DMS114 treated with DMSO at 0.1 percent for 48 hours (cell line): ENCODE results near the gene ADGRE1.

ENCODE experiments used
- DNase-seq: peaks from one replicate; lab custom pipeline; 2025; ENCODE audit not compliant: unreplicated experiment; lab: John Stamatoyannopoulos, UW

The ADGRE1 gene

DNA sequence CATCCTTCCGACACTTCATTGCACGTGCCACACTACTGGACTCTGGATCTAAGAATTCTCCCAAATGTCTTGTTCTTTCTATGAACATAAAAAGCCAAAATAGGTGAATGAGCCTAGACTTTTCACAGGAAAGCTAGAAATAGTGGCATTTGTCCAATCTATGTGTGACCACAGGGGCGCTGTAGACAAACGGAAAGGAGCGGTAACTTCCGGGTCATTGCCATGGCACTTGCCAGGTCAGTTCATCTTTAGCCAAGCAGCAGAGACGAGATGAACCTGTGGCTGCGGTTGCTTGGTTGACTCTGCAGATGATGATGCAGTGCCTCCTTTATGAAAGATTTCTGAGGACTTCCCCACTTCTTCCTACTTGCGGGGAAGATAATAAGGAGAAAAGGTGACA lies 65.6 kb downstream of the ADGRE1 start:
- DNase-seq = no peak

DNA sequence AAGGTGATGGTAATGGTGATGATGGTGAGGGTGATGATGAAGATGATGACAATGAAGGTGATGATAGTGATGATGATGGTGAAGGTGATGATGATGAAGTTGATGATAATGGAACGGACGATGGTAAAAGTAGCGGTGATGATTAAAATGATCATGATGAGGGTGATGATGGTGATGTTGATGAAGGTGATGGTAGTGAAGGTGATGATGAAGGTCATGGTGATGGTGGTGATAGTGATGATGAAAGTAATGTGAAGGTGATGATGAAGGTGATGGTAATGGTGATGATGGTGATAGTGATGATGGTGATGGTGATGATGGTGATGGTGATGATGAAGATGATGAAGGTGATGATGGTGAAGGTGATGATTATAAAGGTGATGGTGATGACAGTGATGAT lies 67.7 kb downstream of the ADGRE1 start:
- no peak for DNase-seq

DNA sequence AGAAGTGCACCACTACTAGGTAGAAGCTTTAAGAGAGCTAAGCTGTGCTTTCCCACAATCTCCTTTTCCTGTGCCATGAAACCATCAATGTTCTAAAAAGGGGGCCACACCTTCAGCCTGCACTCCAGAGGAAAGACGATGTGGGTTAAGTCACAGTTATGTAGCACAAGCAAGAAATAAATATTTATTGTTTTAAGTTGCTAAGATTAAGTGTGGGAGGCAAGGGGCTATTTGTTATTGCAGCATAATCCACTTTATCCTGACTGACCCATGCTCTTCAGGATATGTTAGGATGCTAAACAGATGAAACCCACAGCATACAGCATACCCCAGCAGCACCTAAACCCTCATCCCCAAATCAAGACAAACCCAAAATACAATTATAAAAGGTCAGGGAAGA lies 69.2 kb downstream of the ADGRE1 start:
- no peak for DNase-seq

DNA sequence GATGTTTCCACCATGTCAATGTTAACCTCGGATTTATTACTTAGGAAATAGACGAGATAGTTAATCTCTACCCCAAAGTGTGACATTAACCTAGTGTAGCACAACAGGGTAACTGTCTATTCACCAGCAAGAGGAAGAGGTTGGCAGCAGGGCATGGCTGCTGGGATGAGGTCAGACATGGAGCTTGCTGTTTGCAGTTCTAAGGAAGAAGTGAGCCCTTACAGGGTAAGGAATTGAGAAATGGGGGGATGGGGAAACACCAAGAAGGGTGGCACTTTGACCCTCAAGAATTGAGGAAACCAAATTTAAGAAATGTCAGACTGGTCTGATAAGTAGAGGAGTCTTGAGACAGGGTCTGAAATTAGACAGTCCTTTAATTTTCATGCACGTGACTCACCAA lies 71.4 kb downstream of the ADGRE1 start:
- DNase-seq = no peak

DNA sequence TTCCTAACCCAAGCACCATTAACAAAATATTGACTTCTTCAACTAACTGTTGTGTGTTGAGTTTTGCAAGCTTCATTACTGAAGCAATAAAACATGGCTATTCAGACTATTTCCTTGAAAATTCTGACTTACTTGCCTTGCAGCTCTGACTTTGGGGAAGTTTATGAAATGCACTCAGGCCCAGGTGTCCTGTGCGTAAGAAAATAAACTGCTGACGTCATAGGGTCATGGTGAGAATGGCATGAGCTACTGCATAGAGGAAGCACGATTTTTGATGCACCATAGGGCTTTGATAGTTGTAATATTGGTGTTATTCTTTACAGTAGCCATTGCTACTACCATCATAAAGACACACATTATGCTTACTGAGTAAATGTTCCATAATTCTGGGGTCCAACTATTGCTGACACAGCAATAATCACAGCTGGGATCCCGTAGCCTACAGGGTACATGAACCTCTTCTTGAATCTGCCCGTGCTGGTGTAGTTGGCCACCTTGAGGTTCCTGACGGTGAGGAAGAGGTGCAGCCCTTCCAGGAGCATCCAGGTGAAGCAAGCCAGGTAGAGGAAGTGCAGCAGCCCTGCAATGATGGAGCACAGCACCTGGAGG lies 76.0 kb downstream of the ADGRE1 start:
- DNase-seq = no peak

DNA sequence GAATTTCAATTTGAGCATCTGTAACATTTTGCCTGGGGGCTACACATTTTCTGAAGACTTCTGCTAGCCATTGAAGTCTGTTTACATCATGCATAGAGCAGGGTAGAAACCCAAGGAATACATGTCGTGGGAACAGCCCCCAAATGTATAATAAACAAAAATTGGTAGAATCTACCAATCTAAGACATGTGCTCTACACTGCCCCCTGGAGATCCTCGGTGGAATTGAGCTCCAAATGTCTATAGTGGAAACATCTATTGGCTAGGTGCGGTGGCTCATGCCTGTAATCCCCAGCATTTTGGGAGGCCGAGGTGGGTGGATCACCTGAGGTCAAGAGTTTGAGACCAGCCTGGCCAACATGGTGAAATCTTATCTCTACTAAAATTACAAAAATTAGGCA lies 76.6 kb downstream of the ADGRE1 start:
- no peak for DNase-seq

DNA sequence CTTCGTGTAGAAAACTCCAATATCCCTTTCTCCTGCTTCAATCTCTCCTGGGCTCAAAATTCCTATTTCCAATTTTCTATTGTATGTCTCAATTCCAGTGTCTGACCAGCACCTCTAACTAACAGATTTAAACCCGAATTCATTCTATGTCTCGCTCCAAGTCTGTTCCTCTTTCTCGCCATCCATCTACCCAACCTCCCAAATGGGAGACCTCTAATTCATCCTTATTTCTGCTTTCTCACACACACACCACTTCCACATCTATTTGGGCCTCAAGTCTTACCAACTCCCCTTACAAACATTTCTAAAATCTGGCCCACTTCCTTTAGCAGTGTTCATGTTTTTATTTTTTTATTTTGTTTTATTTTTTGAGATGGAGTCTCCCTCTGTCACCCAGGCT lies 80.6 kb downstream of the ADGRE1 start:
- no peak for DNase-seq

DNA sequence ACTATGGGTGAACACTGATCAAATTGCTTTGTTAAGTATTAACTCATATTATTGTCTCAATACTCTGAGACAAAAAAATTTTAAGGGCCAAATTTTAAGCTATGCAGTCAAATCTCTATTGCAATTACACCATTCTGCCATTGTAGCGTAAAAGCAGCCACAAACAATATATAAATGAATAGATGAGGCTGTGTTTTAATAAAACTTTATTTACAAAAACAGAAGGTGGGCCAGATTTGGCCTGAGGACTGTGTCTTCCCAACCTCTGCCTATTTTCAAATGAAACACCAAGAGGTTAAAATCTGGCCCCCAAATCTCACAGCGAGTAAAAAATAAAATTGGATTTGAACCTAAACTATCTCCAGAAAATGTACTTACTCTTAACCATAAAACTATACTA lies 82.1 kb downstream of the ADGRE1 start:
- no peak for DNase-seq

DNA sequence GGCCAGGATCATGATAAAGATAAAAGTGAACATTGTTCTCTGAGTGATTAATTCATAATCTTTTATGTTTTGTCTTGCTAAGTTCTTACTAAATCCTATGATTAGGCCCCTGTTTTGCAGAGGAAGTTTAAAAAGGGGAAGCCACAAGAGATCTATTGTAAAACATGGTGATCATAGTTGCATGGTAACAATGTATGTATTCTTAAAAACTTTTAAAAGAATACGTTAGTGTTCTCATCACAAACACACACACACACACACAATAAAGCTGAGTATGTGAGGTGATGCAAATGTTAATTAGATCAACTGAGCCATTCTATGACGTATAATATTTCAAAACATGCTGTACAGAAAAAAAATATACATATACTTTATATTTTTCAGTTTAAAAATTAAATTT lies 82.6 kb downstream of the ADGRE1 start:
- DNase-seq = no peak

DNA sequence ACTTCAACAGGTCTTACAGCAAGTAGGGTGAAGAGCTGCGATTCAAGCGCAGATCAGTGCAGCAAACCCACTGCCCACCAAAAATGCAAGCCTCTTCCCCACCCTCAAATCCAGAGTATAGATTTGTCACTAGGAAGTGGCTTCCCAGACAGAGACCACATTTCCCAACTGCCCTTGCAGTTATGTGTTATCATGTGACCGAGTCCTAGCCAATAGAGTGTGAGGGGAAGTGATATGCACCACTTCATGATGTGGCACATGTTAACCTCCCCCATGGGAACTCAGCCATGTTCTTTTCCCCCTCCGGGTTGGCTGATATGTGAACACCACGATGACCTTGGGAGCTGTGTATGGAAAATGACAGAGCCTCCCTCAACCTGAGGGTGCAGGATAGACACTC lies 83.1 kb downstream of the ADGRE1 start:
- DNase-seq = no peak

DNA sequence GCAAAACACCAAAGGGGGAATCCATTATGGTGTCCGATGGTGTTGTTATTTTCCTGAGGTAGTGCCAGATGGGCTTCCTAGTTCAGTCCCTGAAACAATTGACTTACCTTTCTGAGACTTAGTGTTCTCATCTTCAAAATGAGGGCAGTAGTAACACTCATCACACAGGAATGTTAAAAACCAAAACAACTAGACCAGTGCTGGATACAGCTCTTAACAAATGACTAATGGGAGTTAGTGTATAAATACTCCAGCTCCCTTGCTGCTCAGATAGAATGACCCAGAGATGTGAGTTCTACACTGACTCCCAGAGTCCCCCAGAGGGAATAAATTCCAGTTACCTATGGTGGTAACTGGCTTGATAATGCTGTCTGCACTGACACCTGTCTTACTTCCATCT lies 84.0 kb downstream of the ADGRE1 start:
- no peak for DNase-seq

DNA sequence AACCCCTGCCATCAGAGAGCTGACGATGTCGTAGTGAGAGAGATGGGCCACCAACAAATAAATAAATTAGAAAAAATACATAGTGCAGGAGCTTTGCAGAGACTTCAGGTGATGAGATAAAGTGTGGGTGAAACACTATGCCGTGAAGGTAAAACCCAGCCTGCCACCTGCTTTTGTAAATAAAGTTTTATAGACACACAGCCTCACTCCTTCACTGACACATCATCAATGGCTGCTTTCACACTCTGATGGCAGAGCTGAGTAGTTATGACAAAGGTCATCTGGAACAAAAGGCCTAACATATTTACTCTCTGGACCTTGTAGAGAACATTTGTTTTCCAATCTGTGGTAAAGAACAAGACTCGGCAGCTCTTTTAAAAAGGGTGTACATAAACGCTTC lies 88.8 kb downstream of the ADGRE1 start:
- no peak for DNase-seq

DNA sequence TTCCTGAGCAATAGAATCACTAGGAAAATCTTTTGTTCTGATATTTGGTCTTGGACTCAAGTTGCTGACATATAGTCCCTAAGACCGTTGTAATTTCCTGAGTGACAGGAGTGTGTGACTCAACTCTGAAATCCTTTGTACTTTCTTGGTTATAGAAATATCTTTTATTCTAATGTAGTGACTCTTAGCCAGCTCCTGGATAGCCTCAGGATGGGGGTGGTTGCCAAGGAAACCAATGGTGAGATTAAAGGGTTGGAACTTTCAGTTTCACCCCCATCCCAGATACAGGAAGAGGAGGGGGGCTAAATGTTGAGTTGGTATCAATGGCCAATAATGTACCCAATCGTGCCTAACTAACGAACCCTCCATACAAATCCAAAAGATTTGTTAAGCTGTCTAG lies 92.0 kb downstream of the ADGRE1 start:
- DNase-seq = no peak

DNA sequence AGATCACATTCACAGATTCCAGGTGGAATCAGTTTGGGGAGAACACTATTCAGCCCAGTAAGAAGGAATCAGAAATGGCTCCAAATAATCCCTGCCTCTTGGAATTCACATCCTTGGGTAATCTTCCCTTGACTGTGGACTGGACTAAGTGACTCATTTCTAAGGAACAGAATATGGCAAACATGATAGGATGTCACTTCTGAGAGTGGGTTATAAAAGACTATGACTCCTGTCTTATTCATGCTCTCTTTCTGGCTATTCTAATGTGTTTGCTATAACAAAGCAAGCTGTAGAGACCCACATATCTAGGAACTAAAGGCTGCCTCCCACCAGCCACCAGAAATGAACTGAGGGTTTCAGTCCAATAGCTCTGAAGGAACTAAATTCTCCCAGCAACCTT lies 96.1 kb downstream of the ADGRE1 start:
- DNase-seq = no peak

DNA sequence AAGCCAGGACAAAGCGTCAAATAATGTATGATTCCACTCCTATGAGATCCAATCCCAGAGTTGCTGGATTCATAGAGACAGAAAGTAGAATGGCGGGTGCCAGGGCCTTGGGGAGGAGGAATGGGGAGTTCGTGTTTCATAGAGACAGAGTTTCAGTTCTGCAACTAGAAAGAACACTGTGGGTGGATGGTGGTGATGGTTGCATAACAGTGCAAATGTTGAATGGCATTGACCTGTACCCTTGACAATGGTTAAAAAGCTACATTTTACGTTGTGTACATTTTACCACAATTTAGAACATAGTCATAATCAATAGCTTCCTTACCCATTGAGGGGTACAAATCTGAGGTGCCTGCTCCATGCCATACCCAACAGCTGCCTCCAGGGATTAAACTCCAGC lies 100.5 kb downstream of the ADGRE1 start:
- no peak for DNase-seq

DNA sequence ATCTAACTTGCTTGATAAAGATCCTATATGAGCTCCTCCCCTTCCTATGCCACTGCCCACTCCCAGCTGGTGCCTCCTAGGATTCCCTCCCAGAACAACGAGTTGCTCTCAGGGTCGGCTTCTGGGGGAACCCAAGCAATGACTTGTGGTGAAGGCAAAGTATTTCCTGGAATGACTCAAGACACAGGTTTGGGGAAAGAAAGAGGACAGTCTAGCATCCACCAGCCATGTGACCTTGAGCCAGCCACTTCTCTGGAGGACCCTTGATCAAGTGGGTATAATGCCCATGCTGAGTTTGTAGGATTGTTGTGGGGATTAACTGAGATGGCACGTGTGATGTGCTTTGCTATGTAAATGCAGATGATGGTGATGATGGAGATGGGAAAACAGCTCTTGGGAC lies 100.9 kb downstream of the ADGRE1 start:
- no peak for DNase-seq
